ENCODE measurements around the gene P4HTM.

P4HTM gene

DNA sequence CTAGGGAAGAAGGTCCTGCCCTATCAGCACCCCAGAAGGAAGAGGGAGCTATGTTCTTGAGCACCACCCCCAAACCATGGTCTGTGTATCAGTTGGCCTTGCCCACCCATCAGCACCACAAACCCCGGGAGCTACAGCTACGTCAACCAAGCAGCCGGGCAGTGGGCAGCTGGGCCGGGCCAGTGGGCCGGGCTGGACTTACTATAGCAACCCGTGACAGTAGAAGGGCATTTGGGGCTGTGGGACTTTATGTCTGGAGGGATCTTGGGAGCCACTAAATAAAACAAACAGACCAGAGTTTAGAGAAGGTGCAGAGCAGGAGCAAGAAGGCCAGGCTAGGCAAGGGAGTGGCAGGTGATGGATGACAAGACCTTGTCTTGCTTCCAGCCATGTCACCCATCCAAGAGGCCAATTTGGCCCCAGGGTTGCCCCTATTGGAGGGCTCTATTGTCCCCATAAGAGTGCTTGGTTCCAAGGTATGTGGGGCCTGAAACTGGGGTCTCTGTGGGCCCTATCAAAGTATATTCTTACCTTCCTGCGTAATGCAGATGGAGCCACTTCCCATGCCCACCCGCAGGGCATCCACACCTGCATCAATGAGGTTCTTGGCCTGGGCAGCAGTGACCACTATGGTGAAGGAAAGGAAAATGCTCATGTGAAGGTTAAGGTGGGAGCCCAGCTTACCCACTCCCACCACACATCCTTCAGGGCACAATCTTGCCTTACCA, 35.9 kb downstream of the P4HTM start:
- DNase-seq = no peak

DNA sequence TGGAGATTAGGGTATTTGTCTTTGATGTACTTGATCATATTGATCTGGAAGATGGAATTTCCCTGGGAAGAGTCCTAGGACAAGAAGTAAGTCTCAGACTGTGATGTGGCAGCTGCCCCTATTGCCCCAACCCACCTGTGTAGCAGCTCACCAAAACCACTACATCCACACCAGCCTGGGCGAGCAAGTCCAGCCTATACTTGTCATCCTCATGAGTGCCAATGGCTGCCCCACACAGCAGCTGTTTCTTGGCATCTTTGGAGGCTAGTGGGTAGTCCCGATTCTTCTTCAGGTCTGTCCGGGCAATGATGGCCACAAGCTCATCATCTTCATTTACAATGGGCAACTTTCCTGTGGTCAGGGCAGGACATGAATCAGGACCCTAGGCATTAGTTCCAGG, 36.5 kb downstream of the P4HTM start:
- DNase-seq = no peak

DNA sequence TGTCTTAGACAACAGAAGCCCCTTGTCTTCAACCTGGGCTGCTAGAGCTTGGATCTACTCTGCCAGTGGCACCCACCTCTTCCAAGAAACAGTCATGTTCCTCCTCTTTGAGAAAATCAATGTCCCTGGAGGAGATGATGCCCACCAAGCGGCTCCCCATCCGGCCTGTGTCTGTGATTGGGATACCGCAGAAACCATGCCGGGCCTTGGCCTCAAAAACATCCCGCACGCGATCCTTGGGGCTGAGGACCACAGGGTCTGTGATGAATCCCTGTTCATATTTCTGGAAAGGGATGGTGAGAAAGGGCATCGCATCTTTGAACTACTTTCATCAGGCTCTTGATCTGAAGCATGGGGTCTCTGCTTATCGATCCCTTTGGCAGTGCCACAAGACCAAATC, 37.6 kb downstream of the P4HTM start:
- no peak for DNase-seq

DNA sequence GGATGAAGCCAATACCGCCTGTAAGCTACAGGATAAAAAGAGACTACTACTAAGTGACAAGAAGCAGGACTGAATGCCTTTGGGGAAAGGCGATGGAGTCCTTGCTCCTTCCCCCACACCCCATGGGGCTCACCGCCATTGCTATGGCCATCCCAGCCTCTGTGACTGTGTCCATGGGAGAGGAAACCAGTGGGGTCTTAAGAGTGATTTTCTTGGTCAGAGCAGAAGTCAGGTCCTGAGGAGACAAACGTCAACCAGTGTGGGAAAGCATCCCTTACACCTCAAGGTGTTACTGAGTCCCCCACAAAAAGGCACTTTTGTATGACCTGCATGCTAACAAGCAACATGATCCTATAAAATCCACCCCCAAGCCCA, 38.2 kb downstream of the P4HTM start:
- no peak for DNase-seq

DNA sequence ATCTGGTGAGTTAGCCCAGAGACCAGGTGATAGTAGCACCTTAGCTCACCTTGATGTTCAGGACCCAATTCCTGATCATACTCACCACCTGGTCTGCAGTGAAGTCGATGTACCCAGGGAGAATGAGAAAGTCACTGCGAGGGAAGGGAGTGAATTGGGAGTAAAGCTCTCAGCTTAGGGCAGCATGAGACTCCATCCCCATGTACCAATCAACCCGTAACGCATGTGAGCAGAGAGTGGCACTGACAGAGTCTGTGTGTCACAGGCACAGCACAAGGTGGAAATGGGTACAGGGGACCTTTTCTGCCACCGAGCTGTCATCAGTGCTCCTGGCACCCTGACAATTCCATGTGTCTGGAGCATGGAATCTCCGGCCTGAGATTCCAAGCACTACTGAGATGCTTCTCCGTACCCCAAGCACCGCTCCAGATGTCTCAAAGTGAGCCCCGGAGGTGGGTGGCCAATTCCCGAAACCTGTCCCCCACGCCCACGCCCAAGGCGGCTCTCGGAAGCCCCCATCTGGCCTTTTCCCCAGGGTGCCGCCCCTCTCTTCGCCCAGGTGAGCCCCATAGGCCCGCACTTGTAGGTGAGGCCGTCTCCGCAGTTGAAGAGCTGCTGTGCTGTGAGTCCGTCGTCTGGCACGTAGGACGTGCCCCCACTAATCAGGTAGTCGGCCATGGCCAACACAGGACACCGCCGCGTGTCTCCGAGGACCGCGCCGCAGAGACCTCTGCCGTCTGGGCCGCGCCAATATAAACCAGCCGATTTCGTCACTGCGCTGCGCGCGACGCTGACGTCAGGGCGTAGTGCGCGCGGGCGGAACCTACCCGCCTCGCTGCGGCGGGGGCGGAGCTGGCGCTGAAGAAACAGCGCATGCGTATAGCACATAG, 38.9 kb downstream of the P4HTM start, which contains the start of gene IMPDH2:
Gene IMPDH2, minus strand, starts transcription at position 726 of the 890 bp plus-strand sequence. Its CDS starts 48 bp downstream, at position 678.
- DNase-seq = peak; percentile 64

DNA sequence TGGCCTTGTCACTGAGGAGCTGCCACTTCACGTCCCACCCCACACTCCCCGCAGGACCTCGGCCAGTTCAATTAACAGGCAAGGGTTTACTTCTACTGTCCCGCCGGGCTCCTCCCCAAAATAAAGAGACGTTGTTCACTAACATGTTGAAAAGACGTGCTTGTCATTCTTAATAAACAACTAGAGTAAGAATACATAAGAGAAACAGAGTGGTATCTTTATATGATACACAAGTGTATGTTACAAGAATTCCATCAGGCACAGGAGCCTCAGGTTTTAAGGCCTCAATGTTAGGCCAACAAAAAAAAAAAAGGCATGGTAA, 39.5 kb downstream of the P4HTM start:
- DNase-seq = no peak

DNA sequence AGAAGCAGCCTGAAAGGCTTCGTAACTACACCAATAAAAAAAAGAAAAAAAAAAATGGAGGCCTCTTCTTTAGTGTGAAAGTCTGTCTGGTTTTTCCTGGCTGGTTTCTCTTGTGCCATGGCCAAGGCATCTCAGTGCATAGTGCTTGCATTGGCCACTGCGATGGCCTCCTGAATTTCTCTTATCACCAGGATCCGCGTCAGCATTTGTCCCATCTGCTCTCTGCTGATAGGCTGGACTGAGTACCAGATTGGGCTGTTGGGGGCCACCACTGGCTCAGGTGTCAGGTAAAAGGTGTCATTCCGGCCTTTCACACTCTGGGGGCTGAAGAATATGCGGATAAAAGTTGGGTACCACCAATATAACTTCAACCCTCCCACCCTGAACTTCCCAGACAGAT, 40.3 kb downstream of the P4HTM start:
- DNase-seq = no peak

DNA sequence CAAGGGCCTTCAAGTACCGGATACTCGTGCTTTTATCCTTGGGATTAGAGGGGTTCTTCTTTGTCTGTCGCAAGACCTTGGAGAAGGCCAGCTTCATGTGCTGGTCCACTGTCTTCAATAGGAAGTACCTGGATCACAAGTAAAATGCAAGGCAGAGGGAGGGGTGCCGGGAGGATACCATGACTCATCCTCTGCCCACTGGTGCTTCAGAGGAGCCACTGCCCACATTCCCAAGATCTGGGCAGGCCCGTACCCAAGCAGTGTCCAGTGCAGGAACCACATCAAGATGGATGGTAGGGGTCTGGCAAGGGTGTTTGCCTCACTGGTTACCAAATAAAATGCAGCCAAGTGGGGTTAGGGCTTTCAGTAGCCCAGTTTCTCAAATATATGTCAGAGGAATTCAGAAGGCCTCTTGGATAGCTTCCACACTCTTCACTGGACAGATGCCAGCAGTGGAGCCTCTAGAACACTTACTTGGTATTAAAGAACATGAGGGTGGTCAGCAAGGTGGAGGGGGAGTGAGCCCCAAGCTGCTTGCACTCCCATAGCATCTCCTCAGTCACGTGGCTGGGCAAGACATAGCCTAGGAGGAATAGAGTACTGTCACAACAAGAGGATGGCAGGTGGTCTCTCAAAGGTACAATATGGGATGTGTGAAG, 42.7 kb downstream of the P4HTM start:
- DNase-seq = no peak

DNA sequence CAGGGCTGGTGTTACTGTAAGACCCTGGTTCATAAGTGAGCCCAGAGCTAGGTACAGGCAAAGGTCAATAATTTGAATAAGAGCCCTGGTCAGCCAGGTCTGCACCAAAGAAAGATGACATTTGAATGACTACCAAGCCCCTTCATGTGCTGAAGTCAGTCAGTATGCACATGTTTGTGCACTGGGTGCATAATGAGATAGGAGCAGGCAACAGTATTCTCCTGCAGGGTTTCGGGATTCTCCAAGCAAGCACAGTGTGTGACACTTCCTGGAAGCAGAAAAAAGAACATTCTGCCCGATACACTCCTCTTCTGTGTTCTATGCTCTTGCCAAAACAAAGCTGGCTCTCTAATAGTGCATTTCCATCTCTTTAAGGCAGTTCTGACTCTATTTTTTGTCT, 44.6 kb downstream of the P4HTM start:
- no peak for DNase-seq

DNA sequence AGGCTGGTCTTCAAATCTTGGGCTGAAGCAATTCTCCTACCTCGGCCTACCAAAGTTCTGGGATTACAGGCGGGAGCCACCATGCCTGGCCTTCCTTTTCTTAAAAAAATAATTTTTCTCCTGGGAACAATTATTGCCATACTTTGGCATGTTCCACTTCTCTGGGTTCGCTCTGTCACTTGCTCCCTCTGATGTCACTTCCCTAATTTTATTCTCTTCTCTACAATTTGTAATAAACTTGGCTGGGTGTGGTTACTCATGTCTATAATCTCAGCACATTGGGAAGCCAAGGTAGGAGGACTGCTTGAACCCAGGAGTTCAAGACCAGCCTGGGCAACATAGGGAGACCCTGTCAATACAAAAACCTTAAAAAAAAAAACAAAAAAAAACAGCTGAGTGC, 45.2 kb downstream of the P4HTM start:
- DNase-seq = no peak

DNA sequence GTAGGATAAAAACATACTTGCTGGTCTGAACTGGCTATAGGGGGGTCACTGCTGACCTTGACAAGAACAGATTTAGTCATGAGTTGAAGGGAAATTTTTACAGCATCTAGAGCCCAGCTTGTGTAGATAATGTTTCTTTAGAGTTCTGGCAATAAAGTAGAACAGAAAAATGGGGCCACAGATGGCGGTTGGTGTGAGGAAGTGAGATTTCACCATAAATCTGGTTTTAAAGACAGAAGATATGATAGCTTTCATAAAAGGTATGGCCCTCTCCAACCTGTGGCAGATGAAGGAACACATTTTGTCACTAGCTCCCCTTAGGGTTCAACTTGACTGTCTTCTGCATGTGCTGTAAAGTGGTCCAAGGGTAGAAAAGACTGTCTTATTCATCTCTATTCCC, 63.5 kb downstream of the P4HTM start:
- DNase-seq = no peak

DNA sequence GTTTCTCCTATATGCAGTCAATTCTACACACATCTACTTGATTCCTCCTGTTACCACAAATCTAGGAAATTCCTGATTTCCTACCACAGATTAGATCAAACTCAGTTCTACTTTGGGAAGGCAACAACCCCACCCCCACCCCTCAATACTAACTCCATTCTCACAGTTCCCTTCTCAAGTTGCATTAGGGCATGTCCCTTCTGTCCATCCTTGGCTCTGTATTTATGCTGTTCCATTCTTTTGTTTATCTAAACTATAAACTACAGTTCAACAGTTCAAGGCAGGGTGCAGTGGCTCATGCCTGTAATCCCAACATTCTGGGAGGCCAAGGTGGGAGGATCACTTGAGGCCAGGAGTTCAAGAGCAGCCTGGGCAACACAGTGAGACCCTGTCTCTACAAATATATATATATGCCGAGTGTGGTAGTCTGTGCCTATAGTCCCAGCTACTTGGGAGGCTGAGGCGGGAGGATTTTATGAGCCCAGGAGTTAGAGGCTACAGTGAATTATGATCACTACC, 64.4 kb downstream of the P4HTM start:
- no peak for DNase-seq
